OCI-LY7 (cell line): ENCODE measurements around the gene SUSD4.

Source experiments
- EZH2phosphoT487 ChIP-seq: fragments of 200-600 bp; sonication (generic); IDR thresholded peaks from 2 replicates; pipeline ENCODE4 v1.6.1; 2018; ENCODE audit warnings: low read depth, borderline replicate concordance, mild to moderate bottlenecking, mixed run types, antibody characterized with exemption, low read length, moderate library complexity, mixed read lengths
- TF ChIP-seq, protein P1 (sequence below): fragments of 200-600 bp; sonication (generic); conservative IDR thresholded peaks from 2 replicates; pipeline ENCODE4 v1.5.1; 2014; ENCODE audit warnings: mild to moderate bottlenecking, antibody characterized with exemption, low read length, moderate library complexity, mixed read lengths

DNA sequence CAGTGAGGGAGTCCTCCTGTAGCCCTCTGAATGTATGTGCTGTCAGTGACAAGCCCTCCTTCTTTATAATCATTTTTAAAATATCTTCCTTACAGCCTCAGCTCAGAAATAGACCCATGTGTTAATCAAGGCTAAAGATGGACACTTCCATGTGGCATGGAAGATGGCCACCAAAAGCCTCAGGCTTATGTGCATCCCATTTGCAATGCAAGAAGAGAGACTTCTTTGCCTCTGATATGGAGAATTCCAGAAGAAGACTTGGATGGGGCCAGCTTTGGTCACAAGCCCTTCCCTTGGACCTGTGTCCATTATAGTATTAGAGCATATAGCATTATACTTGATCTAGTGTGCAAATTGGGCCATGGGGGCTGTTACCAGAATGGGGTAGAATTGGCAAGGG, 47.7 kb upstream of the SUSD4 start:
- TF ChIP-seq, protein P1, sequence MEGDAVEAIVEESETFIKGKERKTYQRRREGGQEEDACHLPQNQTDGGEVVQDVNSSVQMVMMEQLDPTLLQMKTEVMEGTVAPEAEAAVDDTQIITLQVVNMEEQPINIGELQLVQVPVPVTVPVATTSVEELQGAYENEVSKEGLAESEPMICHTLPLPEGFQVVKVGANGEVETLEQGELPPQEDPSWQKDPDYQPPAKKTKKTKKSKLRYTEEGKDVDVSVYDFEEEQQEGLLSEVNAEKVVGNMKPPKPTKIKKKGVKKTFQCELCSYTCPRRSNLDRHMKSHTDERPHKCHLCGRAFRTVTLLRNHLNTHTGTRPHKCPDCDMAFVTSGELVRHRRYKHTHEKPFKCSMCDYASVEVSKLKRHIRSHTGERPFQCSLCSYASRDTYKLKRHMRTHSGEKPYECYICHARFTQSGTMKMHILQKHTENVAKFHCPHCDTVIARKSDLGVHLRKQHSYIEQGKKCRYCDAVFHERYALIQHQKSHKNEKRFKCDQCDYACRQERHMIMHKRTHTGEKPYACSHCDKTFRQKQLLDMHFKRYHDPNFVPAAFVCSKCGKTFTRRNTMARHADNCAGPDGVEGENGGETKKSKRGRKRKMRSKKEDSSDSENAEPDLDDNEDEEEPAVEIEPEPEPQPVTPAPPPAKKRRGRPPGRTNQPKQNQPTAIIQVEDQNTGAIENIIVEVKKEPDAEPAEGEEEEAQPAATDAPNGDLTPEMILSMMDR: no peak
- no peak for TF ChIP-seq EZH2phosphoT487
